ENCODE data around the gene TRIM52. TPM values are rescaled to one million over a fixed set of nuclear protein-coding genes. Genes with fewer than 3 reads are reported as not detected.
A peak's percentile ranks its signal among the peaks of the same experiment; 100 is the strongest.

The TRIM52 gene
- total and polyA plus RNA-seq, 2 of the 13 experiments (the other 11 are each of a cell fraction or from before 2014, with no cell fraction given): 7.2 to 11.6 TPM

GRCh38 chr5:181246276-181247049 lies 14.5 kb downstream of the TRIM52 start (continued):
- no peak for TF ChIP-seq PLSCR1 (CRISPR knock-in tag; IDR thresholded peaks at IDR 0.05; ENCODE audit: borderline replicate concordance)
- TF ChIP-seq MAX (IDR thresholded peaks at IDR 0.05): peak; percentile 61
- peak; percentile 60 for TF ChIP-seq HOXA5 (CRISPR knock-in tag; IDR thresholded peaks at IDR 0.05)
- no peak for TF ChIP-seq AKAP8 (CRISPR knock-in tag; IDR thresholded peaks at IDR 0.05)
- TF ChIP-seq PHF21A (CRISPR knock-in tag; IDR thresholded peaks at IDR 0.05): peak; percentile 66; the same call in 1 of the 2 replicates
- TF ChIP-seq ZNF232 (CRISPR knock-in tag; IDR thresholded peaks at IDR 0.05; ENCODE audit: borderline replicate concordance): no peak; the same call in 1 of the 2 replicates
- 0 out of 2 replicates have a peak, but pooled peaks have one; percentile 8 for TF ChIP-seq RARA (CRISPR knock-in tag; IDR thresholded peaks at IDR 0.05)
- TF ChIP-seq CREB3 (CRISPR knock-in tag; IDR thresholded peaks at IDR 0.05): no peak
- TF ChIP-seq PATZ1 (CRISPR knock-in tag; IDR thresholded peaks at IDR 0.05): peak; percentile 26; the same call in 1 of the 2 replicates
- 0 out of 2 replicates have a peak, but pooled peaks have one; percentile 15 for TF ChIP-seq BHLHE40 (IDR thresholded peaks at IDR 0.05; ENCODE audit: low read length)
- no peak for TF ChIP-seq ZFAT (CRISPR knock-in tag; conservative IDR thresholded peaks at IDR 0.05)
- TF ChIP-seq ZNF576 (CRISPR knock-in tag; IDR thresholded peaks at IDR 0.05): no peak
- TF ChIP-seq MEF2D (CRISPR knock-in tag; IDR thresholded peaks at IDR 0.05): no peak
- TF ChIP-seq ZNF883 (CRISPR knock-in tag; IDR thresholded peaks at IDR 0.05; ENCODE audit: not compliant biosample characterization): peak; percentile 18
- TF ChIP-seq MEIS2 (CRISPR knock-in tag; IDR thresholded peaks at IDR 0.05): no peak
- TF ChIP-seq NR2F1 (CRISPR knock-in tag; IDR thresholded peaks at IDR 0.05): 0 out of 4 replicates have a peak, but pooled peaks of 1 of the 2 experiments have one; percentile 16
- 0 out of 2 replicates have a peak, but pooled peaks have one; percentile 70 for TF ChIP-seq ZNF556 (CRISPR knock-in tag; IDR thresholded peaks at IDR 0.05; ENCODE audit: borderline replicate concordance)
- peak; percentile 8; the same call in 1 of the 2 replicates for TF ChIP-seq MYPOP (CRISPR knock-in tag; IDR thresholded peaks at IDR 0.05)
- TF ChIP-seq ZBTB2 (CRISPR knock-in tag; IDR thresholded peaks at IDR 0.05; ENCODE audit: low read depth): no peak
- TF ChIP-seq TFDP1 (CRISPR knock-in tag; IDR thresholded peaks at IDR 0.05; ENCODE audit: borderline replicate concordance): peak; percentile 68; the same call in 1 of the 2 replicates

All from HepG2 (cell line).